Loucy (cell line): ENCODE measurements around the gene VAPB.

ENCODE experiments used
- CTCF ChIP-seq: fragments of 200-600 bp; sonication (generic); conservative IDR thresholded peaks from 2 replicates; pipeline ENCODE4 v1.5.1; 2014; ENCODE audit warnings: mild to moderate bottlenecking, antibody characterized with exemption, low read length
- EZH2phosphoT487 ChIP-seq: fragments of 200-600 bp; IDR thresholded peaks from 2 replicates; pipeline ENCODE4 v1.6.1; 2018; ENCODE audit warnings: antibody characterized with exemption, mild to moderate bottlenecking, moderate library complexity, borderline replicate concordance

GRCh38 chr20:58461104-58461503, 72.1 kb downstream of the VAPB start:
- TF ChIP-seq CTCF (no peak), EZH2phosphoT487 (no peak)
